Esophagus mucosa (tissue), 1 donor: ENCODE data around the gene ZMYM2. TPM values are rescaled to one million over a fixed set of nuclear protein-coding genes. Genes with fewer than 3 reads are reported as not detected.

ENCODE experiments used
- ATAC-seq: fragments of 200-7000 bp; cut with Tn5 transposase; one replicate; pipeline ENCODE4 v1.9.1; 2020
- total RNA-seq: library from RNA; stranded (reverse); gene quantifications from one replicate; pipeline ENCODE4 v1.2.4, GENCODE V29; 2023
- donor health status: DM: yes; HTN: yes; CAD: no.

The ZMYM2 gene
- total RNA-seq, 1 donor from 2014 or later, result 50.6 TPM

DNA sequence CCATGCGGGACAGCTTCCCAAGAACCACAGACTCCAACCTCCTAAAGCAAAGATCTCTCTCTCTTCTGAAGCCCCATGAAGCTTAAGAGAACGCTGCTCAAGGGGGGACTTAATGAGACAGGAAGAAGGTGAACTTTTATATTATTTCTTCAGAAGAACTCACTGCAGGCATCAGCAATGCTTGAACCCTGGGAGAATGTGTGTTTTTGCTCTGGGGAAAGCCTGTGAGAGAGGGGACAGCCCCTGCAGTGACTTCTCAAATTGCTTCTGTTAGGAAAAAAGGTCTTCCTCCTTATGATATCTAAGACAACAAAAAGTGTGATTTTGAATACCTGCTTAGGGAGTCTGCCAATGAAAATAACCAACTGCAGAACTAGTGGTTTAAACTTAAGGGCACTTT lies 179.3 kb downstream of the ZMYM2 start:
- ATAC-seq, result no peak

DNA sequence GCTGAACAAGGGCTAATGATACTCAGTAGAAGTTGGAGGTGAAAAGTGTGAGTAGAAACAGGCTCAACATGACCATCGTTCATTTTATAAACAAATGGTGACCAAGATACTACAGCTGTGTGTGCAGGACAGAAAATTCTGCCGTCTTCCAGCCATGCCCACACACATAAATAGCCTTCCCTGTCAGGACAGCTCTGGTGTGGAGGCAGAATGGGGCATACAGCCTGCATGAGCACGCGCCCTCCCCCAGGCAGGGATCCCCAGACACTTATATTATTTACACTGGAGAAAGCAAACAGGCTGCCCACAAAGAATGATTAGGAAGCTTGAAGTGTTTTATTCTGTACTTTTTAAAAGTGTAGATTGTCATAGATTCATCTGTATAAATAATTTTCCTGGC lies 182.0 kb downstream of the ZMYM2 start:
- no peak for ATAC-seq

Other genes starting within 250 kb of the ZMYM2 start
- gene PSPC1, start 175.8 kb upstream of the ZMYM2 start, total RNA-seq, result 28.9 TPM
- 10.7 TPM for gene ZMYM5, start 95.1 kb upstream of the ZMYM2 start, total RNA-seq
- gene GJA3, start 202.3 kb downstream of the ZMYM2 start, total RNA-seq, result 1.5 TPM
- gene GJB2, start 234.2 kb downstream of the ZMYM2 start, total RNA-seq, result 1,565 TPM